Astrocyte (in vitro differentiated cells and primary cell): ENCODE measurements around the gene AP2S1. TPM values are rescaled to one million over a fixed set of nuclear protein-coding genes. Genes with fewer than 3 reads are reported as not detected.

Source experiments
- DNase-seq: peaks from one replicate; pipeline ENCODE4 v3.0.0-alpha.2; 2010; ENCODE audit warnings: low read depth
- FAIRE-seq: peaks from 2 replicates; lab custom pipeline; 2011; peaks lifted over from hg19 to GRCh38; lab: Jason Lieb, UNC
- H2AFZ ChIP-seq: 2 replicates; pipeline ENCODE4 v1.6.0; 2012; ENCODE audit warnings: low read depth, low read length, inconsistent platforms
- H3K27ac ChIP-seq: 2 replicates; pipeline ENCODE4 v1.5.1; 2011; ENCODE audit warnings: low read depth, low read length, inconsistent platforms
- H3K27me3 ChIP-seq: 2 replicates; pipeline ENCODE4 v1.6.0; 2011; ENCODE audit warnings: low read length, inconsistent platforms; ENCODE audit not compliant: insufficient read depth
- H3K36me3 ChIP-seq: 2 replicates; pipeline ENCODE4 v1.5.1; 2011; ENCODE audit warnings: low read length, inconsistent platforms; ENCODE audit not compliant: insufficient read depth
- H3K4me1 ChIP-seq: 2 replicates; pipeline ENCODE4 v1.5.1; 2011; ENCODE audit warnings: low read length, inconsistent platforms; ENCODE audit not compliant: insufficient read depth
- H3K4me2 ChIP-seq: 2 replicates; pipeline ENCODE4 v1.6.0; 2012; ENCODE audit warnings: low read length, inconsistent platforms
- H3K4me3 ChIP-seq: 2 replicates; pipeline ENCODE4 v1.5.1; 2011; ENCODE audit warnings: low read depth, mild to moderate bottlenecking, low read length, inconsistent platforms; ENCODE audit not compliant: insufficient read depth
- H3K79me2 ChIP-seq: 2 replicates; pipeline ENCODE4 v1.6.0; 2012; ENCODE audit warnings: mild to moderate bottlenecking, low read length, inconsistent platforms; ENCODE audit not compliant: insufficient read depth
- H3K9ac ChIP-seq: 2 replicates; pipeline ENCODE4 v1.6.0; 2012; ENCODE audit warnings: mild to moderate bottlenecking, low read length, inconsistent platforms
- H3K9me3 ChIP-seq: 2 replicates; pipeline ENCODE4 v1.5.1; 2012; ENCODE audit warnings: low read depth, mild to moderate bottlenecking, low read length, inconsistent platforms; ENCODE audit not compliant: insufficient read depth
- H4K20me1 ChIP-seq: 2 replicates; pipeline ENCODE4 v1.6.0; 2012; ENCODE audit warnings: low read length, inconsistent platforms; ENCODE audit not compliant: insufficient read depth
- H3K27ac Mint-ChIP-seq: one replicate; pipeline ENCODE4 v1.8.0; 2021; ENCODE audit warnings: mild to moderate bottlenecking, mixed read lengths; ENCODE audit not compliant: unreplicated experiment
- H3K27me3 Mint-ChIP-seq: one replicate; pipeline ENCODE4 v1.8.0; 2021; ENCODE audit warnings: low read depth, mixed read lengths; ENCODE audit not compliant: unreplicated experiment
- H3K36me3 Mint-ChIP-seq: one replicate; pipeline ENCODE4 v1.8.0; 2021; ENCODE audit warnings: low read depth, mixed read lengths; ENCODE audit not compliant: unreplicated experiment
- H3K4me1 Mint-ChIP-seq: one replicate; pipeline ENCODE4 v1.8.0; 2021; ENCODE audit warnings: low read depth, mixed read lengths; ENCODE audit not compliant: unreplicated experiment
- H3K4me3 Mint-ChIP-seq: one replicate; pipeline ENCODE4 v1.8.0; 2021; ENCODE audit warnings: mild to moderate bottlenecking, moderate library complexity, mixed read lengths; ENCODE audit not compliant: unreplicated experiment
- H3K9me3 Mint-ChIP-seq: one replicate; pipeline ENCODE4 v1.8.0; 2021; ENCODE audit warnings: mild to moderate bottlenecking, mixed read lengths; ENCODE audit not compliant: unreplicated experiment
- EZH2 ChIP-seq: IDR thresholded peaks from 2 replicates; pipeline ENCODE4 v1.6.1; 2012; ENCODE audit warnings: mild to moderate bottlenecking, low read length, inconsistent platforms; ENCODE audit not compliant: insufficient read depth
- total RNA-seq: library from RNA; stranded (reverse); gene quantifications from 2 replicates; pipeline ENCODE4 v1.2.1, GENCODE V29; 2021
- TF ChIP-seq, protein P1 (sequence below): IDR thresholded peaks from 2 replicates; pipeline ENCODE4 v1.5.1; 2011; ENCODE audit warnings: low read depth, mild to moderate bottlenecking, inconsistent platforms, low read length, moderate library complexity; ENCODE audit not compliant: insufficient read depth

AP2S1 gene
- total RNA-seq, 1 donor from 2014 or later, result 278 TPM

DNA sequence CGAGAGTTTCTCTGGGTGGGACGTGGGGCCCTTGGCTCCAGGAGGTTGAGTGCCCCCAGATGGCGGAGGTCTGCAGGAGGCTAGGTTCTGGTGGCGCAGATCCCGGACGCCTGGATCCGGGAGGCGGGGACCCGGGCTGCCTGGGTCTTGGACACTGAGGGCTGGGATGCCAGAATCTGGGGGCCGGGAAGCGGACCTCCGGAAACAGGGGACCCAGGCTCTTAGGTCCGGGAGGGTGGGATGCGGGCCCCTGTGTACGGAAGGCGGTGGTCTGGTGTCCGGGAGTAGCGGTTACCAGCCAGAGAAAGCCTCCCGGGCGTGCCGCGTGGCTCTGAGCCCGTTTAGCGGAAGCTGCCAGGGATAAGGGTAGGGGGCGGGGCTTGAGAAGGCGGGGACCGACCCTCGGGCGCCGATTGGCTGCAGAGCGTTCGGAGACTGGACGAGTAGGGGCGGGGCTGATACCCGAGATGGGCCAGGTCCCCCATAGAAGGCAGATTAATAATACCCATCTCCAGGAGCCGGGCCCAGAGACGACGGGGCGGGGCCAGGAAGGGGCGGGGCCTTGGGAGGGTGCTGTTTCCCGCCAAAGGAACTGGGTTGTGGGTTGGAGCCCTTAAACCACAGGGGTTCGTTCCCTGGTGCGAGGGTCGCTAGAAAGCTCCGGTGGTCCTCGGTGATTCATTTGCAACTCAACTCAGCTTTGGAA, 62.2 kb downstream of the AP2S1 start, which contains the start of gene SLC1A5:
TSS of gene SLC1A5 (minus strand) at position 333 of the 706 bp plus-strand sequence. CDS start 629 bp downstream, outside the sequence.
- no peaks in the 10 kb centered on the region for H3K36me3 ChIP-seq
- FAIRE-seq, result no peak
- Mint-ChIP-seq H3K9me3 (no peaks in the 10 kb centered on the region), H3K36me3 (peaks cover 8% of the 10 kb centered on the region), H3K27ac (peak within 1 kb of the TSS; percentile 88), H3K4me1 (peaks cover 17% of the 10 kb centered on the region), H3K27me3 (no peaks in the 10 kb centered on the region), H3K4me3 (peak within 1 kb of the TSS; percentile 97)
- peaks cover 50% of the 10 kb centered on the region for H3K79me2 ChIP-seq
- no peaks in the 10 kb centered on the region for H3K27me3 ChIP-seq
- H3K27ac ChIP-seq, result peak within 1 kb of the TSS; percentile 74
- peaks cover 34% of the 10 kb centered on the region for H4K20me1 ChIP-seq
- H3K9me3 ChIP-seq, result no peaks in the 10 kb centered on the region
- peak within 1 kb of the TSS; percentile 33 for H2AFZ ChIP-seq
- peak within 1 kb of the TSS; percentile 86 for H3K9ac ChIP-seq
- TF ChIP-seq, protein P1, sequence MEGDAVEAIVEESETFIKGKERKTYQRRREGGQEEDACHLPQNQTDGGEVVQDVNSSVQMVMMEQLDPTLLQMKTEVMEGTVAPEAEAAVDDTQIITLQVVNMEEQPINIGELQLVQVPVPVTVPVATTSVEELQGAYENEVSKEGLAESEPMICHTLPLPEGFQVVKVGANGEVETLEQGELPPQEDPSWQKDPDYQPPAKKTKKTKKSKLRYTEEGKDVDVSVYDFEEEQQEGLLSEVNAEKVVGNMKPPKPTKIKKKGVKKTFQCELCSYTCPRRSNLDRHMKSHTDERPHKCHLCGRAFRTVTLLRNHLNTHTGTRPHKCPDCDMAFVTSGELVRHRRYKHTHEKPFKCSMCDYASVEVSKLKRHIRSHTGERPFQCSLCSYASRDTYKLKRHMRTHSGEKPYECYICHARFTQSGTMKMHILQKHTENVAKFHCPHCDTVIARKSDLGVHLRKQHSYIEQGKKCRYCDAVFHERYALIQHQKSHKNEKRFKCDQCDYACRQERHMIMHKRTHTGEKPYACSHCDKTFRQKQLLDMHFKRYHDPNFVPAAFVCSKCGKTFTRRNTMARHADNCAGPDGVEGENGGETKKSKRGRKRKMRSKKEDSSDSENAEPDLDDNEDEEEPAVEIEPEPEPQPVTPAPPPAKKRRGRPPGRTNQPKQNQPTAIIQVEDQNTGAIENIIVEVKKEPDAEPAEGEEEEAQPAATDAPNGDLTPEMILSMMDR, result no peak
- TF ChIP-seq EZH2, result no peak
- DNase-seq, result peak; percentile 86
- H3K4me3 ChIP-seq, result peak within 1 kb of the TSS; percentile 77
- H3K4me2 ChIP-seq, result peak within 1 kb of the TSS; percentile 90
- H3K4me1 ChIP-seq, result peaks cover 34% of the 10 kb centered on the region

Other genes with a start within 250 kb of the AP2S1 start
- gene CALM3, start 249.5 kb downstream of the AP2S1 start, total RNA-seq, result 334 and 343 TPM in 2 replicates
- gene PTGIR, start 225.8 kb downstream of the AP2S1 start, total RNA-seq, result 0.50 and 0.52 TPM in 2 replicates
- gene GNG8, start 214.6 kb downstream of the AP2S1 start, total RNA-seq, result not detected in 2 replicates
- gene DACT3, start 189.7 kb downstream of the AP2S1 start, total RNA-seq, result 19.8 and 27.7 TPM in 2 replicates
- gene PRKD2, start 133.7 kb downstream of the AP2S1 start, total RNA-seq, result 45.8 and 54.6 TPM in 2 replicates
- 25.1 and 28.1 TPM in 2 replicates for gene FKRP, start 104.8 kb downstream of the AP2S1 start, total RNA-seq
- gene STRN4, start 104.4 kb downstream of the AP2S1 start, total RNA-seq, result 75.0 and 80.8 TPM in 2 replicates
- 233 and 270 TPM in 2 replicates for gene SLC1A5, start 62.3 kb downstream of the AP2S1 start, total RNA-seq
- 55.2 and 57.9 TPM in 2 replicates for gene ARHGAP35, start 10.2 kb upstream of the AP2S1 start, total RNA-seq
- gene NPAS1, start 169.0 kb upstream of the AP2S1 start, total RNA-seq, result 2.5 and 3.6 TPM in 2 replicates
- gene TMEM160, start 197.8 kb upstream of the AP2S1 start, total RNA-seq, result 36.5 and 39.9 TPM in 2 replicates